ENCODE data around the gene AGFG2. TPM values are rescaled to one million over a fixed set of nuclear protein-coding genes. Genes with fewer than 3 reads are reported as not detected.
"Not testable (repeated sequence)": the region's sequence is repeated elsewhere in the genome, so short reads cannot be mapped to it uniquely, and the experiment has no call there.

Gene AGFG2
- total and polyA plus RNA-seq, 2 donors (not counting 1 experiment from before 2014, with no cell fraction given) = 2.4 to 3.1 TPM

GRCh38 chr7:100546926-100547800 lies 8.2 kb downstream of the AGFG2 start:
- Histone ChIP-seq H3K9me3 (ENCODE audit: control insufficient read depth, insufficient read depth, low read depth, low read length) (no peaks in the 10 kb centered on the region), H3K79me2 (ENCODE audit: control insufficient read depth, insufficient read depth, low read length) (no peaks in the 10 kb centered on the region), H3K27ac (ENCODE audit: insufficient read depth, low read length) (no peak overlapping the region), H3K4me3 (replicated peaks in 1 of 4; ENCODE audit: control extremely low read depth in 1 of 4, insufficient read depth in 1 of 4, low read depth in 3 of 4, low read length in 4 of 4) (no peak overlapping the region), H3K4me1 (ENCODE audit: control insufficient read depth, extremely low read depth, insufficient read depth, low read length) (peaks cover 20% of the 10 kb centered on the region), H3K9ac (ENCODE audit: insufficient read depth, low read length) (no peak overlapping the region), H3K4me2 (ENCODE audit: extremely low read depth, insufficient read depth, low read length) (no peak overlapping the region), H2AFZ (ENCODE audit: low read length) (no peak overlapping the region), H3K36me3 (ENCODE audit: control insufficient read depth, insufficient read depth, low read length) (peaks cover 3% of the 10 kb centered on the region), H3K27me3 (ENCODE audit: control insufficient read depth, insufficient read depth, low read length) (no peaks in the 10 kb centered on the region), H4K20me1 (ENCODE audit: control insufficient read depth, extremely low read depth, insufficient read depth, low read length) (no peaks in the 10 kb centered on the region)
- TF ChIP-seq EZH2 (IDR thresholded peaks at IDR 0.05; ENCODE audit: low read length, missing control alignments) = no peak
- TF ChIP-seq, protein P1, sequence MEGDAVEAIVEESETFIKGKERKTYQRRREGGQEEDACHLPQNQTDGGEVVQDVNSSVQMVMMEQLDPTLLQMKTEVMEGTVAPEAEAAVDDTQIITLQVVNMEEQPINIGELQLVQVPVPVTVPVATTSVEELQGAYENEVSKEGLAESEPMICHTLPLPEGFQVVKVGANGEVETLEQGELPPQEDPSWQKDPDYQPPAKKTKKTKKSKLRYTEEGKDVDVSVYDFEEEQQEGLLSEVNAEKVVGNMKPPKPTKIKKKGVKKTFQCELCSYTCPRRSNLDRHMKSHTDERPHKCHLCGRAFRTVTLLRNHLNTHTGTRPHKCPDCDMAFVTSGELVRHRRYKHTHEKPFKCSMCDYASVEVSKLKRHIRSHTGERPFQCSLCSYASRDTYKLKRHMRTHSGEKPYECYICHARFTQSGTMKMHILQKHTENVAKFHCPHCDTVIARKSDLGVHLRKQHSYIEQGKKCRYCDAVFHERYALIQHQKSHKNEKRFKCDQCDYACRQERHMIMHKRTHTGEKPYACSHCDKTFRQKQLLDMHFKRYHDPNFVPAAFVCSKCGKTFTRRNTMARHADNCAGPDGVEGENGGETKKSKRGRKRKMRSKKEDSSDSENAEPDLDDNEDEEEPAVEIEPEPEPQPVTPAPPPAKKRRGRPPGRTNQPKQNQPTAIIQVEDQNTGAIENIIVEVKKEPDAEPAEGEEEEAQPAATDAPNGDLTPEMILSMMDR (conservative IDR thresholded peaks at IDR 0.05 in 1 of 2, IDR thresholded peaks at IDR 0.05 in 1 of 2; ENCODE audit: low read depth in 1 of 2, low read length in 2 of 2) = no peak
- peak in 1 of 2 donors; percentile 14 for DNase-seq (ENCODE audit: low read depth in 2 of 2)

DNA sequence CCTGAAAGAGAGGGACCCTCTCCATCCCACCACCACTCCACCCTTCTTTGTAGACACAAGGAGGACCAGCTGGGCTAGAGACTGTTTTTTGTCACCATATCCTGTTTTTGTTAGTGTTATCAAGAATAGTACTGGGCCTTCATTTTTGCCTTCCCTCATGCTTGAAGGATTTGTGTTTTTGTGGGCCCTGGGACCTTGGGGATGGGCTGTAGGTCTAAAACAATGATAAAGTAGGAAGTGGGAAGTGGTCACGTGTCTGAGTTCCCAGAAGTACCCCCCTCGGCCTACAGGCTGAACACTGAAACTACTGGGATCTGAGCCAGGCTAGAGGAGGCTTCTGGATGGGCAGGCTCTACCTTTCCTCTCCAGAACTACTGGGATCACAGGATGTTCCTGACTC lies 8.9 kb downstream of the AGFG2 start:
- Histone ChIP-seq H3K9me3 (ENCODE audit: control insufficient read depth, insufficient read depth, low read depth, low read length) (no peaks in the 10 kb centered on the region), H3K4me1 (ENCODE audit: control insufficient read depth, extremely low read depth, insufficient read depth, low read length) (peaks cover 20% of the 10 kb centered on the region), H3K4me3 (replicated peaks in 1 of 4; ENCODE audit: control extremely low read depth in 1 of 4, insufficient read depth in 1 of 4, low read depth in 3 of 4, low read length in 4 of 4) (no peak overlapping the region), H2AFZ (ENCODE audit: low read length) (no peak overlapping the region), H3K27ac (ENCODE audit: insufficient read depth, low read length) (no peak overlapping the region), H3K4me2 (ENCODE audit: extremely low read depth, insufficient read depth, low read length) (no peak overlapping the region), H3K36me3 (ENCODE audit: control insufficient read depth, insufficient read depth, low read length) (peaks cover 3% of the 10 kb centered on the region), H3K27me3 (ENCODE audit: control insufficient read depth, insufficient read depth, low read length) (no peaks in the 10 kb centered on the region), H4K20me1 (ENCODE audit: control insufficient read depth, extremely low read depth, insufficient read depth, low read length) (no peaks in the 10 kb centered on the region), H3K79me2 (ENCODE audit: control insufficient read depth, insufficient read depth, low read length) (no peaks in the 10 kb centered on the region), H3K9ac (ENCODE audit: insufficient read depth, low read length) (no peak overlapping the region)
- DNase-seq (ENCODE audit: low read depth in 2 of 2) = peak; percentile 16 to 37
- TF ChIP-seq, protein P1 (conservative IDR thresholded peaks at IDR 0.05 in 1 of 2, IDR thresholded peaks at IDR 0.05 in 1 of 2; ENCODE audit: low read depth in 1 of 2, low read length in 2 of 2) = peak in 1 of 2 donors; percentile 2
- no peak for TF ChIP-seq EZH2 (IDR thresholded peaks at IDR 0.05; ENCODE audit: low read length, missing control alignments)

DNA sequence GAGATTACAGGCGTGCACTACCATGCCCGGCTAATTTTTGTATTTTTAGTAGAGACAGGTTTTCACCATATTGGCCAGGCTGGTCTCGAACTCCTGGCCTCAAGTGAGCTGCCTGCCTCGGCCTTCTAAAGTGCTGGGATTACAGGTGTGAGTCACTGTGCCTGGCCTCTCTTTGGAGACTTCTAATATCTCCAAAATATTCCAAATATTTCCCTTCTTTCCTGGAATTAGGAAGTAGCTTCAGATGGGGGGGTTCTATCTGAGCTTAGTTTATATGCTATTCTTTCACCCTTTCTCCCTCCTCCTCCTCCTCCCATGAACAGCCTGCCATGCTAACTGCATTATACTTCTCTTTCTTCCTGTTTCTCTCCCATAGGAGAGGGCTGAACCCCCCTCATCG lies 9.4 kb downstream of the AGFG2 start:
- peaks cover 20% of the 10 kb centered on the region for H3K4me1 ChIP-seq (ENCODE audit: control insufficient read depth, extremely low read depth, insufficient read depth, low read length)
- not testable (repeated sequence) for H3K79me2 ChIP-seq (ENCODE audit: control insufficient read depth, insufficient read depth, low read length); H3K27me3 ChIP-seq (ENCODE audit: control insufficient read depth, insufficient read depth, low read length); H3K27ac ChIP-seq (ENCODE audit: insufficient read depth, low read length); H2AFZ ChIP-seq (ENCODE audit: low read length); H3K9me3 ChIP-seq (ENCODE audit: control insufficient read depth, insufficient read depth, low read depth, low read length); H3K4me2 ChIP-seq (ENCODE audit: extremely low read depth, insufficient read depth, low read length); H3K4me3 ChIP-seq (replicated peaks in 1 of 4; ENCODE audit: control extremely low read depth in 1 of 4, insufficient read depth in 1 of 4, low read depth in 3 of 4, low read length in 4 of 4); H3K9ac ChIP-seq (ENCODE audit: insufficient read depth, low read length); H3K36me3 ChIP-seq (ENCODE audit: control insufficient read depth, insufficient read depth, low read length); H4K20me1 ChIP-seq (ENCODE audit: control insufficient read depth, extremely low read depth, insufficient read depth, low read length)
- peak in 1 of 2 donors; percentile 8 for DNase-seq (ENCODE audit: low read depth in 2 of 2)
